ENCODE results near the gene CCDC121.

CCDC121 gene

DNA sequence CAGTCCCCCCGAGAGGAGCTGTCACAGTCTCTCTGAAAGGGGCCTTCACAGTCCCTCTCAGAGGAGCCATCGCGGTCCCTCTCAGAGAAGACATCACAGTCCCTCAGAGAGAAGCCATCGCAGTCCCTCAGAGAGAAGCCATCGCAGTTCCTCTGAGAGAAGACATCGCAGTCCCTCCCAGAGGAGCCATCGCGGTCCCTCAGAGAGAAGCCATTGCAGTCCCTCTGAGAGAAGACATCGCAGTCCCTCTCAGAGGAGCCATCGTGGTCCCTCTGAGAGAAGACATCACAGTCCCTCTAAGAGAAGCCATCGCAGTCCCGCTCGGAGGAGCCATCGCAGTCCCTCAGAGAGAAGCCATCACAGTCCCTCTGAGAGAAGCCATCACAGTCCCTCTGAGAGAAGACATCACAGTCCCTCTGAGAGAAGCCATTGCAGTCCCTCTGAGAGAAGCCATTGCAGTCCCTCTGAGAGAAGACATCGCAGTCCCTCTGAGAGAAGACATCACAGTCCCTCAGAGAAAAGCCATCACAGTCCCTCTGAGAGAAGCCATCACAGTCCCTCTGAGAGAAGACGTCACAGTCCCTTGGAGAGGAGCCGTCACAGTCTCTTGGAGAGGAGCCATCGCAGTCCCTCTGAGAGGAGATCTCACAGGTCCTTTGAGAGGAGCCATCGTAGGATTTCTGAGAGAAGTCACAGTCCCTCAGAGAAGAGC lies 47.2 kb downstream of the CCDC121 start:
- Histone ChIP-seq H3K27ac (ENCODE audit: low read depth, low read length) (no peak overlapping the region), H3K36me3 (ENCODE audit: insufficient read depth, low read length) (no peaks in the 10 kb centered on the region), H3K4me1 (ENCODE audit: insufficient read depth, low read length) (peaks cover 6% of the 10 kb centered on the region; the same call in 1 of the 2 replicates), H3K27me3 (ENCODE audit: insufficient read depth, low read length) (peaks cover 27% of the 10 kb centered on the region; the same call in 1 of the 2 replicates), H3K9ac (ENCODE audit: low read depth, low read length) (no peak overlapping the region), H3K9me3 (ENCODE audit: insufficient read depth, low read depth, low read length) (peaks cover 3% of the 10 kb centered on the region; the same call in 1 of the 2 replicates), H3K4me3 (ENCODE audit: low read length) (no peak overlapping the region)
- WGBS: 95% methylated on average over 19 of the region's 19 CpGs

All from HUES64 (cell line).